ENCODE results near the gene PTCD2. TPM values are rescaled to one million over a fixed set of nuclear protein-coding genes. Genes with fewer than 3 reads are reported as not detected.

Gene PTCD2
- total RNA-seq, 1 experiment from 2014 or later = 12.7 TPM

DNA sequence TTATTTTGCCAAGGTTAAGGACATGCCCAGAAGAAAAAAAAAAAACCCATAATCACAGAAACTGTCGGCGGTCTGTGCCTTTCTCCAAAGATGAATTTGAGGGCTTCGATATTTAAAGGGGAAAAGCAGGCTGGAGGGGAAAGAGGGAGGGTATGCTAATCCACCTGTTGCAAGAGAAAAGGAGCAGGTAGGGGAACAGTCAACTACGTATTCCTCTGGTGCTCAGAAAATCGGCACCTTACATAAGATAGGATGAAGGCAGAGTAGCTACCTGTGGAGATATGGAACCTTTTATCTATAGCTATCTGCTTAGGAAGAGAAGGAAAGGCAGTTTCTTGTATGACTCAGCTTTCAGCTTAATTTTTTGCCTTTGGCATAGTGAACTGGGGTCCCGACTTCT is 77.7 kb downstream of the PTCD2 start:
- Histone ChIP-seq H3K4me1 (ENCODE audit: insufficient read depth, low read length, poor library complexity, severe bottlenecking) (peaks cover 1% of the 10 kb centered on the region), H3K4me3 (ENCODE audit: low read depth, low read length, poor library complexity, severe bottlenecking) (no peak overlapping the region), H3K27me3 (replicated peaks; ENCODE audit: insufficient read depth, low read depth, low read length, poor library complexity) (peaks cover 14% of the 10 kb centered on the region), H3K9me3 (ENCODE audit: low read depth, low read length, poor library complexity, severe bottlenecking) (peaks cover 18% of the 10 kb centered on the region), H3K27ac (ENCODE audit: low read depth, low read length, poor library complexity, severe bottlenecking) (no peak overlapping the region), H3K36me3 (ENCODE audit: insufficient read depth, low read length, poor library complexity, severe bottlenecking) (no peaks in the 10 kb centered on the region)
- TF ChIP-seq, protein P1, sequence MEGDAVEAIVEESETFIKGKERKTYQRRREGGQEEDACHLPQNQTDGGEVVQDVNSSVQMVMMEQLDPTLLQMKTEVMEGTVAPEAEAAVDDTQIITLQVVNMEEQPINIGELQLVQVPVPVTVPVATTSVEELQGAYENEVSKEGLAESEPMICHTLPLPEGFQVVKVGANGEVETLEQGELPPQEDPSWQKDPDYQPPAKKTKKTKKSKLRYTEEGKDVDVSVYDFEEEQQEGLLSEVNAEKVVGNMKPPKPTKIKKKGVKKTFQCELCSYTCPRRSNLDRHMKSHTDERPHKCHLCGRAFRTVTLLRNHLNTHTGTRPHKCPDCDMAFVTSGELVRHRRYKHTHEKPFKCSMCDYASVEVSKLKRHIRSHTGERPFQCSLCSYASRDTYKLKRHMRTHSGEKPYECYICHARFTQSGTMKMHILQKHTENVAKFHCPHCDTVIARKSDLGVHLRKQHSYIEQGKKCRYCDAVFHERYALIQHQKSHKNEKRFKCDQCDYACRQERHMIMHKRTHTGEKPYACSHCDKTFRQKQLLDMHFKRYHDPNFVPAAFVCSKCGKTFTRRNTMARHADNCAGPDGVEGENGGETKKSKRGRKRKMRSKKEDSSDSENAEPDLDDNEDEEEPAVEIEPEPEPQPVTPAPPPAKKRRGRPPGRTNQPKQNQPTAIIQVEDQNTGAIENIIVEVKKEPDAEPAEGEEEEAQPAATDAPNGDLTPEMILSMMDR (conservative IDR thresholded peaks at IDR 0.05; ENCODE audit: low read depth, low read length) = no peak
- TF ChIP-seq EZH2 (IDR thresholded peaks at IDR 0.05; ENCODE audit: borderline replicate concordance, low read depth, low read length, poor library complexity, severe bottlenecking) = no peak
- no peak for DNase-seq (ENCODE audit: low spot score)
- intact Hi-C loops (cut with micrococcal nuclease; ENCODE audit: unreplicated experiment) = loop anchor here (10.0 kb wide), 1 partner anchor 127 kb away; no protein-coding TSS in a partner anchor
- POLR2A ChIA-PET (ENCODE audit: low non-redundant PET) = no interaction called here
- no TSS peak for BruUV-seq (replicated peaks)
- CTCF ChIA-PET = no interaction called here

GRCh38 chr5:72400950-72401349 is 80.8 kb downstream of the PTCD2 start:
- BruUV-seq (replicated peaks) = no TSS peak
- Histone ChIP-seq H3K36me3 (ENCODE audit: insufficient read depth, low read length, poor library complexity, severe bottlenecking) (no peaks in the 10 kb centered on the region), H3K27me3 (replicated peaks; ENCODE audit: insufficient read depth, low read depth, low read length, poor library complexity) (peaks cover 17% of the 10 kb centered on the region), H3K4me1 (ENCODE audit: insufficient read depth, low read length, poor library complexity, severe bottlenecking) (no peaks in the 10 kb centered on the region), H3K9me3 (ENCODE audit: low read depth, low read length, poor library complexity, severe bottlenecking) (peaks cover 18% of the 10 kb centered on the region), H3K4me3 (ENCODE audit: low read depth, low read length, poor library complexity, severe bottlenecking) (no peak overlapping the region), H3K27ac (ENCODE audit: low read depth, low read length, poor library complexity, severe bottlenecking) (no peak overlapping the region)
- no peak for TF ChIP-seq EZH2 (IDR thresholded peaks at IDR 0.05; ENCODE audit: borderline replicate concordance, low read depth, low read length, poor library complexity, severe bottlenecking)
- TF ChIP-seq, protein P1 (conservative IDR thresholded peaks at IDR 0.05; ENCODE audit: low read depth, low read length) = no peak
- CTCF ChIA-PET = no interaction called here
- no peak for DNase-seq (ENCODE audit: low spot score)
- intact Hi-C loops (cut with micrococcal nuclease; ENCODE audit: unreplicated experiment) = no loop called here
- POLR2A ChIA-PET (ENCODE audit: low non-redundant PET) = no interaction called here

- Histone ChIP-seq H3K9me3 (ENCODE audit: low read depth, low read length, poor library complexity, severe bottlenecking) (peaks cover 18% of the 10 kb centered on the region), H3K36me3 (ENCODE audit: insufficient read depth, low read length, poor library complexity, severe bottlenecking) (no peaks in the 10 kb centered on the region), H3K4me3 (ENCODE audit: low read depth, low read length, poor library complexity, severe bottlenecking) (no peak overlapping the region), H3K27ac (ENCODE audit: low read depth, low read length, poor library complexity, severe bottlenecking) (no peak overlapping the region), H3K4me1 (ENCODE audit: insufficient read depth, low read length, poor library complexity, severe bottlenecking) (no peaks in the 10 kb centered on the region), H3K27me3 (replicated peaks; ENCODE audit: insufficient read depth, low read depth, low read length, poor library complexity) (peaks cover 11% of the 10 kb centered on the region)
- ChIA-PET CTCF (no interaction called here), POLR2A (ENCODE audit: low non-redundant PET) (no interaction called here)
- intact Hi-C loops (cut with micrococcal nuclease; ENCODE audit: unreplicated experiment) = no loop called here
- no TSS peak for BruUV-seq (replicated peaks)
- no peak for DNase-seq (ENCODE audit: low spot score)
- no peak for TF ChIP-seq EZH2 (IDR thresholded peaks at IDR 0.05; ENCODE audit: borderline replicate concordance, low read depth, low read length, poor library complexity, severe bottlenecking)
- TF ChIP-seq, protein P1 (conservative IDR thresholded peaks at IDR 0.05; ENCODE audit: low read depth, low read length) = no peak
Observed at GRCh38 chr5:72402381-72402890, 82.3 kb downstream of the PTCD2 start.
